Measurements from ENCODE around the gene KIF23. TPM values are rescaled to one million over a fixed set of nuclear protein-coding genes. Genes with fewer than 3 reads are reported as not detected.
"Not testable (repeated sequence)": the region's sequence is repeated elsewhere in the genome, so short reads cannot be mapped to it uniquely, and the experiment has no call there.

KIF23 gene
- total and polyA plus RNA-seq, 2 experiments from 2014 or later, result 52.9 to 103 TPM

DNA sequence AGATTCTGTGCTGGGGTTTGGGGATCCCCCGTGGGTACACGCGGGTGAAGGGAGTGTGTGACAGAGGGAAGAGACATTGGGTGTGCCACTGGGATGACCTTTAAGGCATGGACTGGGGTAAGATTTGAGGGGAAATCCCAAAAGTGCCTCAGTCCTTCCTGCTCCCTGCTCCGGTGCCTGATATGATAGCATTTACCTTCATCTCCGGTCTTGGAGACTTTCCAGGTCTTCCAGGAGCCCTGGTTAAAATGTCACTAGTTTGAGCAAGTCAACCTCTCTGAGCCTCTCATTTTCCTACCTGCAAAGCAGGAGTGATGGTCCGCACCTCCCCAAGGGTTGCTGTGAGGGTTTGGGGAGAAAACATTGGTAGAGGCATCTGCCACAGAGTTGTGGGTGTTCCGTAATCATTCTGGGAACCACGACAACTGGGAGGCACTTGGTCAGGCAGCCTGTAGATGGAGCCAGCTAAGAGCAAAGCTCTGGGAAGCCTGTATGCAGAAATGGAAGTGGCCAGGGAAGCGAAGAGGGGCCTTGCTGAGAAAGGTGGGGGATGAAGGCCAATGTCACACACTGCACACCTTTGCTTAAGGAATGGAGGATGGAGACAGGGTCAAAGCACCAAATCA, 33.9 kb upstream of the KIF23 start:
- Histone ChIP-seq H3K79me2 (replicated peaks; ENCODE audit: insufficient read depth) (no peaks in the 10 kb centered on the region), H4K20me1 (replicated peaks; ENCODE audit: insufficient read depth) (no peaks in the 10 kb centered on the region; the same call in 1 of the 2 replicates), H3K4me3 (no peak overlapping the region), H3K36me3 (ENCODE audit: insufficient read depth) (no peaks in the 10 kb centered on the region), H3F3A (replicated peaks; ENCODE audit: low read depth) (no peaks in the 10 kb centered on the region), H3K9me2 (ENCODE audit: insufficient read depth) (no peaks in the 10 kb centered on the region), H3K4me2 (no peak overlapping the region), H3K4me1 (ENCODE audit: insufficient read depth) (no peaks in the 10 kb centered on the region), H3K27me3 (ENCODE audit: insufficient read depth) (no peaks in the 10 kb centered on the region), H3K27ac (ENCODE audit: low read depth) (no peak overlapping the region), H2AFZ (no peak overlapping the region)
- H3K27me3 Mint-ChIP-seq (ENCODE audit: insufficient read depth, low read depth, poor library complexity), result peaks cover 5% of the 10 kb centered on the region
- H3K4me1 Mint-ChIP-seq, result peaks cover 15% of the 10 kb centered on the region
- no peak overlapping the region for H3K27ac Mint-ChIP-seq
- DNase-seq (ENCODE audit: low spot score) (peak; percentile 82), ATAC-seq (peak; percentile 98)
- no peaks in the 10 kb centered on the region for H3K36me3 Mint-ChIP-seq (ENCODE audit: low read depth)
- no peak overlapping the region for H3K4me3 Mint-ChIP-seq
- TF ChIP-seq, protein P1, sequence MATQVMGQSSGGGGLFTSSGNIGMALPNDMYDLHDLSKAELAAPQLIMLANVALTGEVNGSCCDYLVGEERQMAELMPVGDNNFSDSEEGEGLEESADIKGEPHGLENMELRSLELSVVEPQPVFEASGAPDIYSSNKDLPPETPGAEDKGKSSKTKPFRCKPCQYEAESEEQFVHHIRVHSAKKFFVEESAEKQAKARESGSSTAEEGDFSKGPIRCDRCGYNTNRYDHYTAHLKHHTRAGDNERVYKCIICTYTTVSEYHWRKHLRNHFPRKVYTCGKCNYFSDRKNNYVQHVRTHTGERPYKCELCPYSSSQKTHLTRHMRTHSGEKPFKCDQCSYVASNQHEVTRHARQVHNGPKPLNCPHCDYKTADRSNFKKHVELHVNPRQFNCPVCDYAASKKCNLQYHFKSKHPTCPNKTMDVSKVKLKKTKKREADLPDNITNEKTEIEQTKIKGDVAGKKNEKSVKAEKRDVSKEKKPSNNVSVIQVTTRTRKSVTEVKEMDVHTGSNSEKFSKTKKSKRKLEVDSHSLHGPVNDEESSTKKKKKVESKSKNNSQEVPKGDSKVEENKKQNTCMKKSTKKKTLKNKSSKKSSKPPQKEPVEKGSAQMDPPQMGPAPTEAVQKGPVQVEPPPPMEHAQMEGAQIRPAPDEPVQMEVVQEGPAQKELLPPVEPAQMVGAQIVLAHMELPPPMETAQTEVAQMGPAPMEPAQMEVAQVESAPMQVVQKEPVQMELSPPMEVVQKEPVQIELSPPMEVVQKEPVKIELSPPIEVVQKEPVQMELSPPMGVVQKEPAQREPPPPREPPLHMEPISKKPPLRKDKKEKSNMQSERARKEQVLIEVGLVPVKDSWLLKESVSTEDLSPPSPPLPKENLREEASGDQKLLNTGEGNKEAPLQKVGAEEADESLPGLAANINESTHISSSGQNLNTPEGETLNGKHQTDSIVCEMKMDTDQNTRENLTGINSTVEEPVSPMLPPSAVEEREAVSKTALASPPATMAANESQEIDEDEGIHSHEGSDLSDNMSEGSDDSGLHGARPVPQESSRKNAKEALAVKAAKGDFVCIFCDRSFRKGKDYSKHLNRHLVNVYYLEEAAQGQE (IDR thresholded peaks at IDR 0.05; ENCODE audit: unreplicated experiment), result no peak
- TF ChIP-seq EZH2phosphoT487 (IDR thresholded peaks at IDR 0.05; ENCODE audit: unreplicated experiment), result no peak
- TF ChIP-seq, protein P2, sequence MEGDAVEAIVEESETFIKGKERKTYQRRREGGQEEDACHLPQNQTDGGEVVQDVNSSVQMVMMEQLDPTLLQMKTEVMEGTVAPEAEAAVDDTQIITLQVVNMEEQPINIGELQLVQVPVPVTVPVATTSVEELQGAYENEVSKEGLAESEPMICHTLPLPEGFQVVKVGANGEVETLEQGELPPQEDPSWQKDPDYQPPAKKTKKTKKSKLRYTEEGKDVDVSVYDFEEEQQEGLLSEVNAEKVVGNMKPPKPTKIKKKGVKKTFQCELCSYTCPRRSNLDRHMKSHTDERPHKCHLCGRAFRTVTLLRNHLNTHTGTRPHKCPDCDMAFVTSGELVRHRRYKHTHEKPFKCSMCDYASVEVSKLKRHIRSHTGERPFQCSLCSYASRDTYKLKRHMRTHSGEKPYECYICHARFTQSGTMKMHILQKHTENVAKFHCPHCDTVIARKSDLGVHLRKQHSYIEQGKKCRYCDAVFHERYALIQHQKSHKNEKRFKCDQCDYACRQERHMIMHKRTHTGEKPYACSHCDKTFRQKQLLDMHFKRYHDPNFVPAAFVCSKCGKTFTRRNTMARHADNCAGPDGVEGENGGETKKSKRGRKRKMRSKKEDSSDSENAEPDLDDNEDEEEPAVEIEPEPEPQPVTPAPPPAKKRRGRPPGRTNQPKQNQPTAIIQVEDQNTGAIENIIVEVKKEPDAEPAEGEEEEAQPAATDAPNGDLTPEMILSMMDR (conservative IDR thresholded peaks at IDR 0.05; ENCODE audit: low read depth in 2 of 2), result peak; percentile 54 to 71
- TF ChIP-seq, protein P3, sequence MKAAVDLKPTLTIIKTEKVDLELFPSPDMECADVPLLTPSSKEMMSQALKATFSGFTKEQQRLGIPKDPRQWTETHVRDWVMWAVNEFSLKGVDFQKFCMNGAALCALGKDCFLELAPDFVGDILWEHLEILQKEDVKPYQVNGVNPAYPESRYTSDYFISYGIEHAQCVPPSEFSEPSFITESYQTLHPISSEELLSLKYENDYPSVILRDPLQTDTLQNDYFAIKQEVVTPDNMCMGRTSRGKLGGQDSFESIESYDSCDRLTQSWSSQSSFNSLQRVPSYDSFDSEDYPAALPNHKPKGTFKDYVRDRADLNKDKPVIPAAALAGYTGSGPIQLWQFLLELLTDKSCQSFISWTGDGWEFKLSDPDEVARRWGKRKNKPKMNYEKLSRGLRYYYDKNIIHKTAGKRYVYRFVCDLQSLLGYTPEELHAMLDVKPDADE (IDR thresholded peaks at IDR 0.05), result no peak
- no peaks in the 10 kb centered on the region for H3K9me3 Mint-ChIP-seq

DNA sequence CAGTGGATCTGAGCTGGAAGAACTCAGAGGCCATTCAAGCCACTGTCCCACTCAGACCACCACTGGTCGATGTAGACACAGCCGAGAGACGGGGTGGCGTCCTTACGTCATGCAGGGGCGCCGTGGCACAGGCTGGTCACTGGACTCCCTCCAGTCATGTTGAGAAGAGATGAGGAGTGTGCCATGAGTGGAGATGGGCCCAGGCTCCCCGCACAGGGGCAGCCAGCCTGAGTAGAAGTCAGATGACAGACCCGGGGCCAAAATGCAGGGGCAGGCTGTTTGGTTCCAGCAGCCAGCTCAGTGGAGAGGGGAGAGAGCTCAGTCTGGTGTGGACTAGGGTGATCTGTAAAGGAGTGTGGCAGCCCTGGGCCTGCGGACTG, 33.4 kb upstream of the KIF23 start:
- Histone ChIP-seq H3K36me3 (ENCODE audit: insufficient read depth) (no peaks in the 10 kb centered on the region), H3K27ac (ENCODE audit: low read depth) (no peak overlapping the region), H4K20me1 (replicated peaks; ENCODE audit: insufficient read depth) (no peaks in the 10 kb centered on the region; the same call in 1 of the 2 replicates), H3K79me2 (replicated peaks; ENCODE audit: insufficient read depth) (no peaks in the 10 kb centered on the region), H3K9me2 (ENCODE audit: insufficient read depth) (no peaks in the 10 kb centered on the region), H3F3A (replicated peaks; ENCODE audit: low read depth) (no peaks in the 10 kb centered on the region), H2AFZ (no peak overlapping the region), H3K4me1 (ENCODE audit: insufficient read depth) (no peaks in the 10 kb centered on the region), H3K27me3 (ENCODE audit: insufficient read depth) (no peaks in the 10 kb centered on the region), H3K4me2 (no peak overlapping the region), H3K4me3 (no peak overlapping the region)
- Mint-ChIP-seq H3K27me3 (ENCODE audit: insufficient read depth, low read depth, poor library complexity) (peaks cover 5% of the 10 kb centered on the region), H3K9me3 (no peaks in the 10 kb centered on the region), H3K4me3 (no peak overlapping the region), H3K27ac (no peak overlapping the region), H3K36me3 (ENCODE audit: low read depth) (no peaks in the 10 kb centered on the region), H3K4me1 (peaks cover 15% of the 10 kb centered on the region)
- ATAC-seq, result peak; percentile 27; the same call in 2 of the 3 replicates
- DNase-seq (ENCODE audit: low spot score), result no peak
- TF ChIP-seq ZNF331 (CRISPR knock-in tag; IDR thresholded peaks at IDR 0.05; ENCODE audit: low read depth) (no peak), ZNF114 (CRISPR knock-in tag; IDR thresholded peaks at IDR 0.05) (no peak)
- TF ChIP-seq, protein P2 (conservative IDR thresholded peaks at IDR 0.05; ENCODE audit: low read depth in 2 of 2), result no peak

DNA sequence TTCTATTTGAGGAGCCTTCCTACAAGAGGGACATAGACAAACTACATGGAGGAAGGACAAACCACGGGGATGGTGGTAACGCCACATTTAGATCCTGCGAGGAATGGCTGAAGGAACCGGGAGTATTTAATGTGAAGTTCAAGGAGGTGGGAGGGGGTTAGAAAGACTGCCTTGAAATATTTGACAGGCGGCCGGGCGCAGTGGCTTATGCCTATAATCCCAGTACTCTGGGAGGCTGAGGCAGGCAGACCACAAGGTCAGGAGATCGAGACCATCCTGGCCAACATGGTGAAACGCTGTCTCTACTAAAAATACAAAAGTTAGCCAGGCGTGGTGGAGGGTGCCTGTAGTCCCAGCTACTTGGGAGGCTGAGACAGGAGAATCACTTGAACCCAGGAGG, 32.0 kb upstream of the KIF23 start:
- not testable (repeated sequence) for DNase-seq (ENCODE audit: low spot score); H3K36me3 ChIP-seq (ENCODE audit: insufficient read depth); H3K27me3 ChIP-seq (ENCODE audit: insufficient read depth); H2AFZ ChIP-seq; H4K20me1 ChIP-seq (replicated peaks; ENCODE audit: insufficient read depth); H3K9me3 Mint-ChIP-seq; H3K4me3 ChIP-seq; H3K36me3 Mint-ChIP-seq (ENCODE audit: low read depth); H3K4me3 Mint-ChIP-seq; H3K4me2 ChIP-seq; H3F3A ChIP-seq (replicated peaks; ENCODE audit: low read depth); H3K9me2 ChIP-seq (ENCODE audit: insufficient read depth); H3K79me2 ChIP-seq (replicated peaks; ENCODE audit: insufficient read depth); H3K27me3 Mint-ChIP-seq (ENCODE audit: insufficient read depth, low read depth, poor library complexity); H3K27ac Mint-ChIP-seq; H3K4me1 ChIP-seq (ENCODE audit: insufficient read depth); H3K27ac ChIP-seq (ENCODE audit: low read depth); ATAC-seq
- H3K4me1 Mint-ChIP-seq, result peaks cover 15% of the 10 kb centered on the region

Measured in GM23338 (cell line).